Measurements from ENCODE around the gene CNOT1.
"Not testable (repeated sequence)": the region's sequence is repeated elsewhere in the genome, so short reads cannot be mapped to it uniquely, and the experiment has no call there.

The CNOT1 gene

DNA sequence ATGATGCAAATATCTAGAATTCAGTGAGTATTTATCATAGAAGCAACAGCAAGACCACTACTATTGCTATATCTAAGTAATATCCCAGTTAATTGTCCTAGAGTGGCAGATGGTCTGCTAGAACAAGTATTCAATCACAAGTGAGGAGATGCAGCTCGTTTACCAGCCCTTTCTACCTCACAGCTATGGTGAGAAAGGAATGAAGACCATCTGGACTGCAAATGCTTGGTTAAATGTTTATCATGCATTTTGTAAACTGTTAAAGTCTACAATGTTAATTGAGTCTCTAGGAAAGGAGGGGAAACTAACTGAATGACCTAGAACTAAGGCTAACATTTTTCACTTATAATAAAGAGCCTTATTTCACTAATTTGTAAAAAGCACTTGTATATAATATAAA lies 52.5 kb downstream of the CNOT1 start:
- no peak for DNase-seq

DNA sequence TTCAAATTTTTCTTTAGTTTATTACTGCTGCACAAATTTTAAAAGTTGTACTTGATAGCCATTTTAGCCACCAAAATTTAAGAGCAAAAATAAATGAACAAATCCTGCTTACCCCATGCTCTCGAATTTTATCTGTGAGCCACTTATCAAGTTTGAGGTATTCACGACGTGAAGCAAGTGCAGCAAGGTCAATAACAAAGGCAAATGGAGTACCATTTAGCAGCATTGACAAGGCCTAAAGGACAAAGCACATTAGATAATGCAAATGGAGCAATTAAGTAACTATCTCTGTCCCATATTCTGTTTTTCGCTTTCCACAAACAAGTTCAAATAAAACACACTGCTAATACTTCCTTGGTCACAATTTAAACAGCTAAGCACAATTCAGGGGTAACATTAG lies 54.7 kb downstream of the CNOT1 start:
- no peak for DNase-seq

- DNase-seq = not testable (repeated sequence)
These were observed 63.9 kb downstream of the CNOT1 start for GRCh38 chr16:58565697-58566096.

DNA sequence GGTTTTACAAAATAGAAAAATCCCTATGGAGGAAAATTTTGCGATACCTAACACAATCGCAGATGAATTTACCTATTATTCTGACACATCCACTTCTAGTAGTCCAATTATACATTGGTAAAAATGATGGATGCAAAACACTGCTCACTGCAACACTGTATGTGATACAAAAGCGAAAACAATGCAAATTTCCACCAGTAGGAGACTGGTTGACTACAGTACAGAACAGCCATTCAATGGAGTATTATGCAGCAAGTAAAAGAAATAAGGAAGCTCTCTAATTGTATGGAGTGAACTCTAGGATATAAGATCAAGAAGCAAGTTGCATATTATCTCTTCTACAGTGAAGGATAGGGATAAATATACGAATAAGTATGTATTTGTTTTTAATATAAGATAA lies 65.9 kb downstream of the CNOT1 start:
- no peak for DNase-seq

DNA sequence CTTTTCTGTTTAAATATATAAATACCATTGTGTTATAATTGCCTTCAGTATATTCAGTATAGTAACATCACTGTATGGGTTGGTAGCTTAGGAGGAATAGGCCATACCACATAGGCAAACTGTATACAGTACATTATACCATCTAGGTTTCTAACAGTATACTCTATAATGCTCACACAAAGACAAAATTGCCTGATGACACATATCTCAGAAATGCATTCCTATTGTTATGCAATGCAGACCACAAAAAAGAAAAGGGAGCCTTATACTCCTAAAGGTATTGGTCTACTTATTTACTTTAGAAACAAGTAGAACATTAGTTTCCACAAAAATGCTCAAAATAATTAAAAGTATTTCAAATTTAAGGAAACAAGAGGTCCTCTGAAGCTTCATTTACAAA lies 66.4 kb downstream of the CNOT1 start:
- no peak for DNase-seq

GRCh38 chr16:58556678-58557077 lies 72.9 kb downstream of the CNOT1 start:
- no peak for DNase-seq

DNA sequence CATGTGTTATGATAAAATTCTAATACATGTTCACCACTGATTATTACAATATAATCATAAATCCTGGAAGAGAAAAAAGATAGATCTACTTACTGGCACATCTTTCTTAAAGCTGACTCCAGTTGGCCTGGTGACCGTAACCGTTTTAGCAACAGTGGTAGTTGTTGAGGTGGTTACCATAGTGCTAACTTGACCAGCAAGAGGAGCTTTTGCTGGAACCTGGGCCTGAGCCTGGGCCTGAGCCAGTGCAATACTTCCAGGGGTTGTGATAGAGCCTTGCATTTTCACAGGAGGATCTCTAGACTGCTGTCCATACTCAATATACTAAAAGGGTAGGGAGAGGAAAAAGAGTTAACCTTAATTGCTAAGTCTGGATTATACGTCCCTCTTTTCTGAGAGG lies 78.1 kb downstream of the CNOT1 start:
- DNase-seq = no peak

DNA sequence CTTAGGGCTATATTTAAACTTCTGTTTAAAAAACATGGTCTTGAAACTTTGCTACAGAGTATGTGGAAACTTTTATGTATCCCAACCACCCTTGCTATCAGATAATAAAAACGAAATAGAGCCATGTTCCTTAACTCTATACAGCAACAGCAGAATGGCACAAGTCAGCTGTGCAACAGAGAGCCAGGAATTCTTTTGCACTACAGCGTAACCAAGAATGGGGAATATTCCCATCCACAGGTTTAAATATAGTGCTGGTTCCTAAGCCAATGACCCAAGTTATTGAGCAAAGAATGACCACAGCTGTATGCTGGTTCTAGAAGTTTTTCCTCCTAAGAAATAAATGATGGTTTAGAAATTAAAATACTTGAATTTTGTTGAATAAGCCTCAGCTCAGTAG lies 81.2 kb downstream of the CNOT1 start:
- no peak for DNase-seq

- no peak for DNase-seq
These were observed 85.9 kb downstream of the CNOT1 start for GRCh38 chr16:58543685-58544084.

DNA sequence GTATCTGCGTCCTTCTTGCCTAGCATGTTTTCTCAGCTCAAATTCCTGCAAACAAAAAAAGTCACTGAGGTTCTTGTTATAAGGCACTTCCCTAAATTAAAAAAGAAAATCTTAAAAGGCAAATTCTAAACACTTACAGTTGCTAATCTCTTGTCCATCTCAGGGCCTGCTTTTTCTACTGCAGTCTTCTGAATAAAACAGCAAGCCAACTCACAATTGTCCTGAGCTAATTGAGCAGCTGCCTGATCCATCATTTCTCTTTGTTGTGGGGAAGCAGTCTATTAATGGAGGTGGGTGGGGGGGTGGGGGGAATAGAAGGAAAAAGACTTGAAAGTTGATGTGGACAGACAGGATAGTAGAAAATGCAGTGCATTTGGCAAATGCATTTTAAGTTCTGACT lies 87.3 kb downstream of the CNOT1 start:
- no peak for DNase-seq

GRCh38 chr16:58541711-58542110 lies 87.9 kb downstream of the CNOT1 start:
- no peak for DNase-seq

DNA sequence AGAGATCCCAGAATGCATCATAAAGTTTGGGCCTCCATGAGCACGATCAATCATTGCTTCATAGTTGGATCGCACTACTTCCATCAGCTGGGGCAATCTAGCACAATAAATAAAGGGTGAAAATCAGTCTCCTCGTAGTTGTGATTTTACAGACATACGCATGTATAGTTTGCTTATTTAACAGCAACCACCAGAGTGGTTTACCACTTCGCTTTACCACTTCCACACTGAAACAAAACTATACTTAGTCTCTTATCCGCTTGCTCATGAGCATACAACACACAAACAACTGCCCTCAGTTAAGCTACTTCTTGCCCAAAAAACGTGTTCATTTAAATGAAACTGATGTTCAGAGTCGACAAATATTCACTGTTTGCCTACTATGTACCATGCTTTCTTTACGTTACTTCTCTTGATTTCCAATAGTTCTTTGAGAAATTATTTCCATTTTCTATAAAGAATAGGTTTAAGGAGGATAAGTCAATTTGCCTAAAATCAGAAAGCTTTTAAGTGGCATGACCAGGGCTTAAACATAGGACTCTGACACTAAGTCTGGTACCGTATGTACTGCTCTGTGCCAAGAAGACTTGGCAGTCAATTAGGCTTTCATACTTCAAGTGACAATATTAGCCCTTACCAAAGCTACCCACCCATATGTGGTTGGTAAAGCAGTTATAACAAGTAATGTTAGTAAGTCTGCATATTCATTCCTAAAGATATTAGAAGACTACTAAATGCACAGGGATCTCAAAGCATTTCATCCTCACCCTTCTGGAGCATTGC lies 92.3 kb downstream of the CNOT1 start:
- DNase-seq = no peak

DNA sequence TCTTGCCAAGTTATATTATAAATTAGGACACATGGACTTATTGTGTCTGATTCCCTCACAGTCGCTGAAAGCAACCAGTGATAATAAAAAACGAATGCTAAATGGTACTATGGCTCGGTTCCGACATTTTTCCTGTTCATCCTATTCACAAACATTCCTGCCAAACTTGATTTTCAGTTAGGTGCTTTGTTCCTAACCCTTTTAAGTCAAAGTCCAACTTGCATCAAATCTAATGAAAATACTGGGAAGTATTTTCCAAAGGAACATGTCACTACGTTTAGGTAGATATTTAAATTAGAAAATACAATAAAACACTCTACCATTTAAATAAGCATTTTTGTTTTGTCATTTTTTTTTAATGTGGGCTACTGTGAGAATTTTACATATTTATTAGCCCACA lies 93.3 kb downstream of the CNOT1 start:
- no peak for DNase-seq

DNA sequence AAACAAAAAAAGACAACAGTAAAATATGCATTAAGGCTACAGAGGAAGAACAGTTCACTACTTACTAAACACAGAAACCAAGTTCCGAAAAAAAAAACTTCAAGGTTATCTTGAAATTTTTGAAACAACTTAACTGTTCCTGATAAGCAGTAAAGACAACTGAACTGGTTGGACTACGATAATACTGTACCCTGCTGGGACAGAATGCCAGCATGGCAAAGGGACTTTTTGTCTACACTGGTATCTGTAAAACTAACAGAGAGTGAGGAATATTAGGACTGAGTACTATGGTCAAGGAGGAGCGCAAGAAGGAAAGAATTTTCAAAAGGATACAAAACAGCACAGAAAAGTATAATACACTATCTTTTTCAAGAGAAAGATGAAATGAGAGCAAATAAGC lies 94.5 kb downstream of the CNOT1 start:
- no peak for DNase-seq

DNA sequence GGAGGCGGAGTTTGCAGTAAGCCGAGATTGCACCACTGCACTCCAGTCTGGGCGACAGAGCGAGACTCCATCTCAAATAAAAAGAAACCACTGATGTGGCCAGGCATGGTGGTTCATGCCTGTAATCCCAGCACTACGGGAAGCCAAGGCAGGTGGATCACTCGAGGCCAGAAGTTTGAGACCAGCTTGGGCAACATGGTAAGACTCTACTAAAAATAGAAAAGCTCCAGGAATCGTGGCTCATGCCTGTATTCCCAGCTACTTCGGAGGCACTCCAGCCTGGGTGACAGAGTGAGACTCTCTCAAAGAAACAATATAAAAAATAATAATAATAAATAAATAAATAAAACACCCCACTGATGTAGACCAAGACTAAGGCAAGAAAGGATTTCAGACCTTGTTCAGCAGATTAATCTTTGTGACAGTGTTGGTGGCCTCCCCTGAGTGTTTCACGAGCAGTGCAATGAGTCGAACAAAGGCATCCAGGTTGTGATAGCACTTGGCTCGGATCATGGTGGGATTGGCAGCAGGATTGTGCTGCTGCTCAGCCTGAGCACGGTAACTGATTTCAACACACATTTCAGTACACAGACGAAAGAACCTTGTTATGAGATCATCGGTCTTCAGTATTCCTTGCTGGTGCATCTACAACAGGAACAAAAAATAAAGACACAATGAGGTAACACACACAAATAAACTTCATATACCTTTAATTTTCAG lies 95.7 kb downstream of the CNOT1 start:
- DNase-seq = no peak

GRCh38 chr16:58532414-58532813 lies 97.2 kb downstream of the CNOT1 start:
- DNase-seq = no peak

GRCh38 chr16:58530179-58530578 lies 99.4 kb downstream of the CNOT1 start:
- DNase-seq = no peak

DNA sequence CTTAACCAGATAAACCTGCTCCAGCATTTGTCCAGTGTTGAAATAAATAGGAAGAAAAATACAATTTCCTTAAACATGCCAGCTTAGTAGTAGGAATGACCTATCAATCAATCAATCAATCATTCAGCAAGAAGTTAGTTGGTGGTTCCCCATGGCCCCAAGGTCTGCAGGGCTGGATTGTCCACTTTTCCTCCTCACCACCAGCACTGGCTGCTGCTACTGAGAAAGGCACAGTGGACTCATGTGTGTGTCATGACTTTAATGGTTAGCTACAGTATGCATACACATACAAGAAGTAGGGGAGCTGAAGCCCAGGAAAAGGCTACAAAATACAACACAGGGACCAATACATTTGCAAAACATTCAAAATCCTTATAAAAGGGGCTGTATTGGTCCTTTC lies 109.9 kb downstream of the CNOT1 start:
- DNase-seq = no peak

DNA sequence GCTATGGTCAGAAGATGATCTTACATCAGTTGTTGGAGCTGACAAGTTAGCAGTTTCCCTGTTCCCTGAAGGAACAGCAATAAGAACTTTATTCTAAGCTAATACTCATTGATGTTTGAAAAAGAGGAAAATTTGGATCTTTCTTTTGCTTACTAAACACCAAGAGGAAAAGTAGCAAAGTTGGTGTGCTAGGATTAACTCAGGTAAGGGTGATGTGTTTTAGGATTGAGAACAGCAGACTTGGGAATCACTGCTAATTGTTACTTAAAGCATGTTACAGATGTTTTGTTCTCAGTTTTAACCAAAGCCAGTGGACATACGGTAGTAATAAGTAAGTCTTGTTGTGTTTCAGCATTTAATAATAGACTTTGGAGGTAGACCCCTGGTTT lies 110.7 kb downstream of the CNOT1 start:
- no peak for DNase-seq

DNA sequence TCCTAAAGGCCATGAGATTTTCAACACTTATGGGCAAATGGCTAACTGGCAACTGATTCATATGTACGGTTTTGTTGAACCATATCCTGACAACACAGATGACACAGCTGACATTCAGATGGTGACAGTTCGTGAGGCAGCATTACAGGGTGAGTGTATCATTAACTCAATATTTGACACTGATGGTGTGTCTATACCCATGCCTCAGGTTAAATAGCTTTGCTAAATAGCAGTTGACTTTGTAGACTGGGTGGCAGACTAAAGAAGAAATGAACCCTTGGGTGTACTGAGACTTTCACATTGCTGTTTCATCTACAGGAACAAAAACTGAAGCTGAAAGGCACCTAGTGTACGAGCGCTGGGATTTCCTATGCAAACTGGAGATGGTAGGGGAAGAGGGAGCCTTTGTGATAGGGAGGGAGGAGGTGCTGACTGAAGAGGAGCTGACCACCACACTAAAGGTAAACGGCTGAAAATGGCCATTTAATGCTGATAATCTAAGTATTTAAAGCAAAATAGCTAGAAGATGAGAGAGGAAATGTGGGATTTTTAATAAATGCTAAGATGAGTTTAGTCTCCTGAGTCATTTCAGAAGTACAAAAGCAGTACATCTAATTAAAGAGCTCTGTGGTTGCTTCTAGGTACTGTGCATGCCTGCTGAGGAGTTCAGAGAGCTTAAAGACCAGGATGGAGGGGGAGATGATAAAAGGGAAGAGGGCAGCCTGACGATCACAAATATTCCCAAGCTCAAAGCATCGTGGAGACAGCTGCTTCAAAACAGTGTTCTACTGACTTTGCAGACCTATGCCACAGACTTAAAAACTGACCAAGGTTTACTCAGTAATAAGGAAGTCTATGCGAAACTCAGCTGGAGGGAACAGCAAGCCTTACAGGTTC lies 111.3 kb downstream of the CNOT1 start:
- DNase-seq = no peak

GRCh38 chr16:58516768-58517107 lies 112.9 kb downstream of the CNOT1 start:
- no peak for DNase-seq

DNA sequence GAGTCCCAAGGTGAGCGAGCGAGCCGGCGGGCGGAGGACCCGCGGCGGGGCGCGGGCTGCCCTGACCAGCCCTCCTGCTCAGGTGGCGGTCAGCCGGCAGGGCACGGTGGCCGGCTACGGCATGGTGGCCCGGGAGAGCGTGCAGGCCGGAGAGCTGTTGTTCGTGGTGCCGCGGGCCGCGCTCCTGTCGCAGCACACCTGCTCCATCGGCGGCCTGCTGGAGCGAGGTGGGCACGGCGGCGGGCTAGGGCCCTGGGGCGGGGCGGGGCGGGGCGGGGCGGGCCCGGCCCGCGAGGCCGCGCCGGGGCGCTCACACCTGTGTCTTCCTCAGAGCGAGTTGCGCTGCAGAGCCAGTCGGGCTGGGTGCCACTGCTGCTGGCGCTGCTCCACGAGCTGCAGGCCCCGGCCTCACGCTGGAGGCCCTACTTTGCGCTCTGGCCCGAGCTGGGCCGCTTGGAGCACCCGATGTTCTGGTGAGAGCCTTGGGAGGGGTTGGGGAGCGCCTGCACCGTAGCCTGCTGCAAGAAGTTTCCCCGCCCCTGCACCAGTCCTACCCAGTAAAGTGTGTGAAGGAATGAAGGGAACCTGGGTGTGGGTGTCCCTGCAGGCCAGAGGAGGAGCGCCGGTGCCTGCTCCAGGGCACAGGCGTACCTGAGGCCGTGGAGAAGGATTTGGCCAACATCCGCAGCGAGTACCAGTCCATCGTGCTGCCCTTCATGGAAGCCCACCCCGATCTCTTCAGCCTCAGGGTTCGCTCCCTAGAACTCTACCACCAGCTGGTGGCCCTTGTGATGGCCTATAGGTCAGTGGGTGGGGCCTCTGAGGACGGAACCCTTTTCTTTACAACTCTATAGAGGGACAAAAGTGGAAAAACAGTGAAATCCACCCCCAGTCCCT lies 113.5 kb downstream of the CNOT1 start:
- DNase-seq = peak in 1 of 2 experiments; percentile 44
